ENCODE measurements around the gene TMEM131.
"Not testable (repeated sequence)": the region's sequence is repeated elsewhere in the genome, so short reads cannot be mapped to it uniquely, and the experiment has no call there.

TMEM131 gene

DNA sequence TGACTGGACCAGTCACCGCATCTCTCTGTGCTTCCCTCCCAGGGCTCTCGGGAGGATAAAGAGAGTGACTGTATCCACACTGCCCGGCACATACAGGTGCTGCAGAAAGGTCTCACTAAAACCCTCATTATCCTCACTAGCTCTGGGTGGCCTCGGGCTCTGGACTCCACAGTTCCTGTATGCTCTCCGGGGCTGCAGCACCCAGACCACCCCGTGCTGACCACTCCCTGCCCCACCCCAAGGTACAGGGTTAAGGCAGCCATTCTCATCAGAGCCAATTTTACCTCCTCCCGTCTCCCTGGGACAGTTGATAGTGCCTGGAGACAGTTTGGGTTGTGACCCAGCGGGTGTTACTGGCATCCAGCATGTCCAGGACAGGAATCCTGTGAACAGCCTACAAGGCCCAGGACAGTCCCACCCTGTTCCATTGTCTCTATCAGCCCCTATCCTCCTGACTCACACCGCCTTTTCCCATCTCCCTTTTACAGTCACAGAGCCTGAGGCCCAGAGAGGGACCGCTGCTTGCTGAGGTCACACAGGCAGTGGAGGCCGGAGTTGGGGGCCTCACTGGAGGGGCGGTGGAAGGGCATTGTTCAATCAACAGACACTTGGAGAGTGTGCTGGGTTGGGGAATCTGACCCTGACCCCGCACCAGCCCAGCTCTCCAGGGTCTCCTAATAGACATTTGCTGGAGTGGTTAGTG, 280.6 kb downstream of the TMEM131 start:
- no peak for TF ChIP-seq ZFX (IDR thresholded peaks at IDR 0.05)
- TF ChIP-seq, protein P1, sequence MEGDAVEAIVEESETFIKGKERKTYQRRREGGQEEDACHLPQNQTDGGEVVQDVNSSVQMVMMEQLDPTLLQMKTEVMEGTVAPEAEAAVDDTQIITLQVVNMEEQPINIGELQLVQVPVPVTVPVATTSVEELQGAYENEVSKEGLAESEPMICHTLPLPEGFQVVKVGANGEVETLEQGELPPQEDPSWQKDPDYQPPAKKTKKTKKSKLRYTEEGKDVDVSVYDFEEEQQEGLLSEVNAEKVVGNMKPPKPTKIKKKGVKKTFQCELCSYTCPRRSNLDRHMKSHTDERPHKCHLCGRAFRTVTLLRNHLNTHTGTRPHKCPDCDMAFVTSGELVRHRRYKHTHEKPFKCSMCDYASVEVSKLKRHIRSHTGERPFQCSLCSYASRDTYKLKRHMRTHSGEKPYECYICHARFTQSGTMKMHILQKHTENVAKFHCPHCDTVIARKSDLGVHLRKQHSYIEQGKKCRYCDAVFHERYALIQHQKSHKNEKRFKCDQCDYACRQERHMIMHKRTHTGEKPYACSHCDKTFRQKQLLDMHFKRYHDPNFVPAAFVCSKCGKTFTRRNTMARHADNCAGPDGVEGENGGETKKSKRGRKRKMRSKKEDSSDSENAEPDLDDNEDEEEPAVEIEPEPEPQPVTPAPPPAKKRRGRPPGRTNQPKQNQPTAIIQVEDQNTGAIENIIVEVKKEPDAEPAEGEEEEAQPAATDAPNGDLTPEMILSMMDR (conservative IDR thresholded peaks at IDR 0.05): no peak
- no peak overlapping the region for H3K27ac ChIP-seq

DNA sequence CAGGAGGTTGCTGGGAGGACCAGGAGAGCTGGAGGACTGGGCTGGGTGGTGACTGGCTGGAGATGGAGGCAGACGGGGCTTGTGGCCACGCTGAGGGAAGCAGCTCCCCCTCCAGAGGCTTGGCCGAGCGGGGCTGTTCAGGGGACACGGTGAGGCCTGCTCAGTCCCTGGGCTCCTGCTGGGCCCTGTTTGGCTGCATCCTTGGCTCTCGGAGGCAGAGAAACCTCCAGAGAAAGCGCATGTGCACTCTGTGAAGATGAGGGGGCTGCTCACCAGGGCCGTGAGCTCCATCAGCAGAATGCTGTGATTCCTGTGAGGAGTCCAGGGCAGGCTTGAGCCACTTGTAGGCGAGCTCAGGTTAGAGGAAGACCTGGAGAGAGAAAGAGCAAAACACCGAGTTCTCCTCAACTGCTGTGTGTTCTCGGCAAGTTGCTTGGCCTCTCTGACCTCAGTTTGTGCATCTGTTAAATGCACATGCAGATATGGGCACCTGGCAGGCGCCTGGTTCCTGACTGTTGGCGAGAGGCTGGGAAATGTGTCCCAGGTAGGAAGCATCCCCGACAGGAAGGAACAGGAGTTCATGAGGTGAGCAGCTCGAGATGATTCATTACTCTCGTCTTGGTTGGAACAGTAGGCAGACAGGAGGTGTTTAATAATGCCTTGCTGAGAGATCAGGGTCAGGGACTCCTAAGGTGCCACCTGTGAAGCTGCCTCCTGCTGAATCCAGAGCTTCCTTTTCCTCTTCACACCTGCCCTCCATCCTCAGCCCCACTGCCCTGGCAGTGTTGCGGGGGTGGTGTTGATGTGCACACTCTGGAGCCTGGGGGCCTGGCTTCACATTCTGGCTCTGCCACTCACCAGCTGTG, 281.4 kb downstream of the TMEM131 start:
- H3K27ac ChIP-seq: no peak overlapping the region
- TF ChIP-seq, protein P1 (conservative IDR thresholded peaks at IDR 0.05): no peak
- TF ChIP-seq ZFX (IDR thresholded peaks at IDR 0.05): no peak

DNA sequence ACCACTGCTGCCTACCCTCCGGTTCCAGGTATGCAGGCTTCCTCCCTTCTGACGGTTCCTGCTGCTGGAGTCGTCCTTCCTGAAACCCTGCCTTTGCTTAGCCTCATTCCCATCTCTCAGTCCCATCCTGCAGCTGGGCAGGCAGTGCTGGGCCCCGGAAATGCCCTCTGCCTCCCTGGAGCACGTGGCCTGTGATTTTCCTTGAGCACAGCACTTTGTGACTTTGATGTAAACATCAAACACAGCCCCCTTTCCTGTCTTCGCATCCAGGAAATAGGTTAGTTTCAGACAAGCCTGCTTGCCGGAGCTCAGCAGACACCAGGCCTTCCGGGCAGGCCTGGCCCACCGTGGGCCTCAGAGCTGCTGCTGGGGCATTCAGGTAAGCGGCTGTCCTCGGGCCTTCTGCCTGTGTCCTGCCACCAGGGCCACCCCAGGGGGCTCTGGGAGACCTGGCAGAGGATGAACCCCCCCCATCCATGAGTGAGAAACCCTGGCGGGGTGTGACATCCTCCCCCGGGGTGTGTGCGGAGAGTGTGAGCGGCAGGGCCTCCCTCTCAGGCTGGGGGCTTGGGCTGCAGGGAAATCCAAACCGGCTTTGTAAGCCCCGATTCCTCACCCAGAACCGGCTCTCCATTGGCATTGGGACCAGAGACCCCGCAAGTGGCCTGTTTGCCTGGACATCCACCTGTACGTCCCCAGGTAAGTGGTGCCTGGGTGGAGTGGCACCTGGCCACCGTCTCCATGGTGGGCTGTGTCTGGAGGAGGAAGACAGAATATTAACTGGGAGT, 282.3 kb downstream of the TMEM131 start, which contains the start of gene ZAP70:
TSS of gene ZAP70 (plus strand) at position 281 of the 788 bp plus-strand sequence. CDS start 10,461 bp downstream, outside the sequence.
- H3K27ac ChIP-seq: no peak within 1 kb of the TSS
- no peak for TF ChIP-seq ZFX (IDR thresholded peaks at IDR 0.05)
- TF ChIP-seq, protein P1 (conservative IDR thresholded peaks at IDR 0.05): no peak

DNA sequence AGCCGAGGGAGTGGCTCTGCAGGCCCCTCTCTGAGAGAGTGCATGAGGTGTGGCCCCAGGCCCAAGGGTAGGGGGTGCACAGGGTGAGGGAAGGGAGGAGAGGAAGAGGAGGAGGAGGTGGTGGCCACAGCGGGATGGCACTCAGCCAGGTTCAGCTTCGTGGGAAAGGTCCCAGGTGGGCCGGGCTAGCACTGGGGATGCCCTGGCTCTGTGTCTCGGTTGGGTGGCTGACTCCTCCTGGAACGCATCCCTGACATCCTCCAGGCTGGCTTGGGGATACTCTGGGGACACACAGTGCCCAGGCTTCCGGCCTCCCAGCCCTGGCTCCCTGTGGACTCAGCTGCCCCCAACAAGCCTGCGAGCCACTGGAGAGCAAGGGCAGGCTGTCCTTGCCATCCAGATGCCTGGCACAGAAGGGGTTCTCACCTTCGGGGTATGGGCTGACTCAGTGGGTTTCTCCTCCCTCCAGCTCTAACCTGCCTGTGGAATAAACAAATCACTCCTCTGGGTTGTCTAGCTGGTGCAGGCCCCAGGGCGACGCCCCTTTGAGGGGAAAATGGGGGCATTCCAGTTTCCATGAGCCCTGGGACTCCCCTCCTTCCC, 283.0 kb downstream of the TMEM131 start:
- TF ChIP-seq ZFX (IDR thresholded peaks at IDR 0.05): no peak
- TF ChIP-seq, protein P1 (conservative IDR thresholded peaks at IDR 0.05): no peak

DNA sequence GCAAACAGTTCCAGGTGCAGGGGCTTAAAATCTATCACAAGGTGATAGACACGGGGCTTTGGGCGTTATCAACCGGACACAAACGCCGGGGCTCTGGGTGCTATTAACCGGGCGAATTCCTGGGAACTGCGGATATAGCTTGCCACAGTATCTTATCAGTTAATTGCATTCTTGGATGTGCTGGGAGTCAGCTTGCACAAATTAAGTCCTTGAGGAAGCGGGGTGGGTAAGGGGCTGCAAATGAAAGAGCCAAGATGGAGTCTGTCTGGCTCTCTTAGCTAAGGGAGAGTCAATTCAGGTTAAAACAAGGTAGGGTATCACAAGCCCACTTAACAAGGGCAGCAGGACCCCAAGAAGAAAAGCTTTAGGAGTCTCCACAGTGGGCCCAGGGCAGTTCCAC, 283.6 kb downstream of the TMEM131 start:
- H3K27ac ChIP-seq: not testable (repeated sequence)

More for the DNA sequence above, 283.0 kb downstream of the TMEM131 start:
- H3K27ac ChIP-seq: no peak overlapping the region

DNA sequence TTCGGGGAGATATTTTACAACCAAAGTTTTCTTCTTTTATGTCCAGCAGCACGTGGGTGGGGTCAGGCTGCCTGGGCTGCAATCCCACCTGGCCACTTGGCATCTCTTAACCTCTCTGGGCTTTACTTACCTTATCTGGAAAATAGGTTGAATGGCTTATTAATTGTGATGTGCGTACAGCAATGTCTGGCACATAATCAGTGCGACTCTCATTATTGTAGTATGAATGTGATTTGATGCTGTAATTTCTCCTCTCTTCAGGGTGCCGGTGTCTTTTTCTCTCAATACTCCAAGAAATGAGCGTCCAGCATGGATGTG, 284.4 kb downstream of the TMEM131 start:
- no peak overlapping the region for H3K27ac ChIP-seq
- TF ChIP-seq, protein P1 (conservative IDR thresholded peaks at IDR 0.05): no peak
- TF ChIP-seq ZFX (IDR thresholded peaks at IDR 0.05): no peak

DNA sequence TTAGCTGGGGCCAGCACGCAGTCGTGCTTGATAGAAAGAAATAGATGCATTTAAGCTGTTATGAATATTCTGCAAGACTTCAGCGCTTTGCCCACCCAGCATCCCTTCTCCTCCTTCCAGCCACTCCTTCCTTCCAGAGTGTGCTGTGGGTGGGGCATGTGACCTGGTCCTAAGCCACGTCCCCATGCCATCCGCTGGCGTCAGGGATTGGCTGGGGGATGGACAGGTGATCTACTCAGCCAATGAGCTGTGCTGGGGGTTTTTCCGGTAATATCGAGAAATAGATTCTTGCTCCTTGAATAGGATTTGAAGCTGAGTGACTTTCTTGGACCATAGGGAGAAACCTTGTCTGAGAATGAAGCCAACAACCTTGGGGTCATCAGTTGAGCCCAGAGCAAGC, 287.1 kb downstream of the TMEM131 start:
- TF ChIP-seq, protein P1 (conservative IDR thresholded peaks at IDR 0.05): no peak
- no peak for TF ChIP-seq ZFX (IDR thresholded peaks at IDR 0.05)
- no peak overlapping the region for H3K27ac ChIP-seq
